Measurements from ENCODE around the gene LGR6. TPM values are rescaled to one million over a fixed set of nuclear protein-coding genes. Genes with fewer than 3 reads are reported as not detected.

LGR6 gene
- polyA plus RNA-seq, 3 donors: 0.64 to 1.2 (median 1.1) TPM

- DNase-seq (ENCODE audit: low read depth in 3 of 3, low spot score in 2 of 3): no peak
Observed at GRCh38 chr1:202365092-202365815, 171.7 kb downstream of the LGR6 start.

GRCh38 chr1:202367271-202367670 lies 173.7 kb downstream of the LGR6 start:
- DNase-seq (ENCODE audit: low read depth in 3 of 3, low spot score in 2 of 3): no peak

Other genes with a start within 250 kb of the LGR6 start
- 1 to 10 TPM; 3.9 to 4.7 (median 4.3) TPM for gene LMOD1, start 247.3 kb upstream of the LGR6 start, polyA plus RNA-seq (ENCODE audit: insufficient read length in 3 of 3)
- gene TIMM17A, start 238.3 kb upstream of the LGR6 start, polyA plus RNA-seq (ENCODE audit: insufficient read length in 3 of 3): 10 to 100 TPM; 66.6 to 70.6 (median 69.5) TPM
- 10 to 100 TPM; 56.8 to 66.7 (median 57.7) TPM for gene RNPEP, start 211.2 kb upstream of the LGR6 start, polyA plus RNA-seq (ENCODE audit: insufficient read length in 3 of 3)
- 10 to 100 TPM; 39.6 to 57.1 (median 42.8) TPM for gene ELF3, start 183.2 kb upstream of the LGR6 start, polyA plus RNA-seq (ENCODE audit: insufficient read length in 3 of 3)
- gene GPR37L1, start 70.9 kb upstream of the LGR6 start, polyA plus RNA-seq (ENCODE audit: insufficient read length in 3 of 3): under 1 TPM; 0.03 to 0.04 (median 0.03) TPM
- gene ARL8A, start 49.1 kb upstream of the LGR6 start, polyA plus RNA-seq (ENCODE audit: insufficient read length in 3 of 3): 10 to 100 TPM; 41.9 to 46.0 (median 43.3) TPM
- 1 to 10 TPM in 1 of 3 donors, under 1 TPM in 2; 0.89 to 1.6 (median 0.92) TPM for gene PTPN7, start 33.2 kb upstream of the LGR6 start, polyA plus RNA-seq (ENCODE audit: insufficient read length in 3 of 3)
- gene UBE2T, start 148.1 kb downstream of the LGR6 start, polyA plus RNA-seq (ENCODE audit: insufficient read length in 3 of 3): 10 to 100 TPM; 32.4 to 36.7 (median 36.1) TPM
- 10 to 100 TPM; 13.0 to 16.0 (median 15.6) TPM for gene PPP1R12B, start 154.9 kb downstream of the LGR6 start, polyA plus RNA-seq (ENCODE audit: insufficient read length in 3 of 3)

All from right renal cortex interstitium (tissue), 3 donors.